GM20000 (cell line): ENCODE data around the gene CD109.

Source experiments
- DNase-seq: peaks from one replicate; pipeline ENCODE4 v3.0.0; 2012; ENCODE audit warnings: low spot score
- CTCF ChIP-seq: IDR thresholded peaks from 2 replicates; pipeline ENCODE4 v1.5.1; 2012; ENCODE audit warnings: mild to moderate bottlenecking, control low read depth; ENCODE audit errors: extremely low read depth, missing control alignments

CD109 gene

GRCh38 chr6:73873081-73873480 is 177.1 kb downstream of the CD109 start:
- no peak for DNase-seq
- no peak for TF ChIP-seq CTCF
